DND-41 (cell line): ENCODE measurements around the gene KATNAL1.

Experiments
- EZH2 ChIP-seq: IDR thresholded peaks from 3 replicates; pipeline ENCODE4 v1.6.1; 2012; ENCODE audit warnings: borderline replicate concordance, low read depth, mild to moderate bottlenecking, moderate library complexity, low read length, inconsistent platforms; ENCODE audit not compliant: severe bottlenecking
- TF ChIP-seq, protein P1 (sequence below): IDR thresholded peaks from 2 replicates; pipeline ENCODE4 v1.5.1; 2012; ENCODE audit warnings: borderline replicate concordance, low read length, moderate library complexity, mild to moderate bottlenecking; ENCODE audit not compliant: poor library complexity, severe bottlenecking; ENCODE audit errors: extremely low read depth

DNA sequence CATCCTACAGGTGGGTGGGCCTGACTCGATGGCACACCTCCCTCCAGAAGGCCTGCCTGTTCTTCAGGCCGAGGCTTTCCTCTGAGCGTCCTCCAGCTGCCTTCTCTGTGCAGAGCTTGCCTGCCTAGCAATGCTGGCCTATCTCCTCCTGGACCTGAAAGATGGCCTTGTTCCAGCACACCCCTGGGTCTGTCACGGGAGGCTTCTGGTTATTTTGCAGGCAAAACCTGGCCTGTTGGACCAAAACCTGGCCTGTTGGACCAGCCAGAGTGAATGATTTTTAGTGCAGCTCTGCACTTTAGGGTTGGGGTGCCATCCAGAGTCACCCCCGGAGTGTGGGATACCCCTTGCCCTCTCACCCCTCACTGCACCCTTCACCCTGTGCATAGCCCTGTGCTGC lies 128.4 kb downstream of the KATNAL1 start:
- TF ChIP-seq, protein P1, sequence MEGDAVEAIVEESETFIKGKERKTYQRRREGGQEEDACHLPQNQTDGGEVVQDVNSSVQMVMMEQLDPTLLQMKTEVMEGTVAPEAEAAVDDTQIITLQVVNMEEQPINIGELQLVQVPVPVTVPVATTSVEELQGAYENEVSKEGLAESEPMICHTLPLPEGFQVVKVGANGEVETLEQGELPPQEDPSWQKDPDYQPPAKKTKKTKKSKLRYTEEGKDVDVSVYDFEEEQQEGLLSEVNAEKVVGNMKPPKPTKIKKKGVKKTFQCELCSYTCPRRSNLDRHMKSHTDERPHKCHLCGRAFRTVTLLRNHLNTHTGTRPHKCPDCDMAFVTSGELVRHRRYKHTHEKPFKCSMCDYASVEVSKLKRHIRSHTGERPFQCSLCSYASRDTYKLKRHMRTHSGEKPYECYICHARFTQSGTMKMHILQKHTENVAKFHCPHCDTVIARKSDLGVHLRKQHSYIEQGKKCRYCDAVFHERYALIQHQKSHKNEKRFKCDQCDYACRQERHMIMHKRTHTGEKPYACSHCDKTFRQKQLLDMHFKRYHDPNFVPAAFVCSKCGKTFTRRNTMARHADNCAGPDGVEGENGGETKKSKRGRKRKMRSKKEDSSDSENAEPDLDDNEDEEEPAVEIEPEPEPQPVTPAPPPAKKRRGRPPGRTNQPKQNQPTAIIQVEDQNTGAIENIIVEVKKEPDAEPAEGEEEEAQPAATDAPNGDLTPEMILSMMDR = no peak
- no peak for TF ChIP-seq EZH2
